C4-2B (cell line): ENCODE results near the gene PLCXD1.

ENCODE experiments used
- CTCF ChIP-seq: fragments of 450-650 bp; conservative IDR thresholded peaks from 2 replicates; pipeline ENCODE4 v1.5.1; 2017; ENCODE audit warnings: mild to moderate bottlenecking
- ZFX ChIP-seq: fragments of 450-650 bp; IDR thresholded peaks from 2 replicates; pipeline ENCODE4 v1.6.1; 2017

- TF ChIP-seq CTCF (no peak), ZFX (no peak)
Measured at GRCh38 chrX:285076-285677, 4.0 kb downstream of the PLCXD1 start.
